Pancreas (tissue), 10 donors: ENCODE measurements around the gene BCLAF1. TPM values are rescaled to one million over a fixed set of nuclear protein-coding genes. Genes with fewer than 3 reads are reported as not detected.

Source experiments
- ATAC-seq, 4 donors: fragments of 200-7000 bp; cut with Tn5 transposase; one replicate each; pipeline versions ENCODE4 v1.8.0 to v1.9.1; 2020; ENCODE audit warnings: mild to moderate bottlenecking in 4 of 4, moderate library complexity in 4 of 4
- DNase-seq, 6 donors: peaks; one replicate each; pipeline ENCODE4 v3.0.0-alpha.2; 2020
- FAIRE-seq: peaks from 2 replicates; lab custom pipeline; 2012; peaks lifted over from hg19 to GRCh38; lab: Jason Lieb, UNC
- H3K27ac ChIP-seq, 4 donors: fragments of 200-600 bp; sonication (generic); 1 replicate in 3 of 4; 2 replicates in 1 of 4; pipeline versions ENCODE4 v1.5.0 to v1.8.0; 2020
- H3K27me3 ChIP-seq, 4 donors: fragments of 200-600 bp; one replicate each; pipeline ENCODE4 v1.8.0; 2021
- H3K36me3 ChIP-seq, 3 donors: fragments of 200-600 bp; sonication (generic) in 1 of 3; one replicate each; pipeline versions ENCODE4 v1.5.0 to v1.8.0; 2020 to 2021
- H3K4me1 ChIP-seq, 3 donors: fragments of 200-600 bp; one replicate each; pipeline ENCODE4 v1.8.0; 2021
- H3K4me3 ChIP-seq, 4 donors: fragments of 200-600 bp; sonication (generic) in 2 of 4; one replicate each; pipeline versions ENCODE4 v1.5.0 to v1.8.0; 2020 to 2021
- H3K9me3 ChIP-seq, 4 donors: fragments of 200-600 bp; one replicate each; pipeline ENCODE4 v1.8.0; 2021
- CTCF ChIP-seq, 4 donors: fragments of 200-600 bp; sonication (generic) in 3 of 4; IDR thresholded peaks; one replicate each; pipeline versions ENCODE4 v1.5.0 to v1.8.0; 2021; ENCODE audit warnings: antibody characterized with exemption in 4 of 4
- WGBS, 2 donors: extraction: QIAGEN DNeasy Blood & Tissue Kit; methylation state at CpG; one replicate each; pipeline ENCODE4 v1.1.7; 2013; 5-methylcytosine and 5-hydroxymethylcytosine counted together
- intact Hi-C, 3 donors: fragments of 100-400 bp; cut with DNase I; formaldehyde crosslinking; loops; one replicate each; pipeline versions ENCODE4 v1.11.1 to v1.14.2; 2022
- polyA plus RNA-seq, 2 donors: library from polyadenylated mRNA; stranded (reverse); fragments of 200-250 nt; gene quantifications; one replicate each; pipeline ENCODE4 v1.2.3, GENCODE V29; 2013
- total RNA-seq, 6 donors: library from RNA; stranded (reverse); fragmentation: NEBNext Ultra II Directional in 4 of 6; extraction: Animal tissue kit (Norgen Biotek cat#: 25700) in 4 of 6; gene quantifications; one replicate each; pipeline versions ENCODE4 v1.2.1 to v1.2.4, GENCODE V29; 2021 to 2023
- donor health status: healthy with polysubstance abuse.
- donor health status: DM: no; HTN: no; CAD: no; lungs with moderate emphysema.
- donor health status: DM: no; HTN: no; CAD: no.
- donor health status: control.
- donor health status: control.
- donor health status: Bipolar disorder and iron deficiency.
- donor health status: DM: yes; HTN: yes; CAD: no.
- donor health status: DM: no; HTN: no; CAD: no.
- donor health status: DM: no; HTN: no; CAD: no.
- donor health status: DM: yes; HTN: yes; CAD: no.

The BCLAF1 gene
- total RNA-seq (10 to 100 TPM; 35.9 to 73.3 (median 53.5) TPM), polyA plus RNA-seq (10 to 100 TPM; 14.5 to 25.7 TPM)

DNA sequence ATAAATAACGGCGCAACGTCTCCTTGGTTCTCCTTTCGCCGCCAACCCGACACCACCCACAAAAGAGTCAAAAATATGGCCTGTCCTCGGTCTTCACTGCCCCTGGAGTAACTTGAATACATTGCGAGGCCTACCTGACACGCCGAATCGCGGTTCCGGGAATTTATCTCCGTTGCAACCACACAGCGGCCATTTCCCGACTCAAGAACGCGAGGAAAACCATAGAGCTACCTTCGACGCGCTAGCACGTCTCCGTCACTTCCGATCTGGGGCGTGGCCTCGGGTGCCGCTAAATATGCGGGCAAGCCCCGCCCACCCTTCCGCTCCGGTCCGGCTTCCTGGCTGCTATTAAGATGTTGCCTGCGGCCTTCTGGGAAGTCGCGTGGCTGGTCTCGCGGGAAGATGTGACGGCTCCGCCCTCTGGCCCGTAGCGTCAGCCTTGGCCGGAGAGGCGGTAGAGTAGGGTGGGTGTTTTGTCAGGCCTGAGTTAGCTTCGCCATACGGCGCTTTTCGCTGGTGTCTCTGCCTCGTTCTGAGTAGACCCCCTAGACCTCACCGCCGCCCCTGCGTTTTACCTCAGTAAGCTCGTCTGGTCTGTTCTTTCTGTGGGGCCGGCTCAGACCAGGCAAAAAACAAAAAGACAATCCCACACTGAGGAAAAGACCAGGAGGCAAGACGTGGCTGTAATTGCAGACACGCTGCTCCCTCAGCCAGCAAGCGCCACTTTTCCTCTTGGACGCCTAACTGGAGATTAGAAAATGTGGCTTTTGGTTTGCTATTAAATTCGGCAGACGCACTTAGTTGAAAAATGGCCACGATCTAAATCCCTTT, at the start of gene BCLAF1:
Gene BCLAF1, minus strand, starts transcription at position 268 of the 831 bp plus-strand sequence. CDS start 9,980 bp downstream, outside the sequence.
- no peaks in the 10 kb centered on the region for H3K9me3 ChIP-seq
- peaks cover 30 to 32% (median 31%) of the 10 kb centered on the region in 3 donors for H3K4me1 ChIP-seq
- WGBS, 2 donors: 0% methylated on average over 60 of the region's 60 CpGs
- FAIRE-seq (peak; percentile 90), DNase-seq (peak; percentile 99 to 100 (median 100)), ATAC-seq (peak; percentile 90 to 95 (median 91))
- H3K4me3 ChIP-seq: peak within 1 kb of the TSS; percentile 83 to 96 (median 88)
- TF ChIP-seq CTCF (IDR thresholded peaks at IDR 0.05): no peak
- intact Hi-C loops: no loop called here
- no peaks in the 10 kb centered on the region for H3K27me3 ChIP-seq
- peak within 1 kb of the TSS; percentile 99 to 100 (median 100) for H3K27ac ChIP-seq
- H3K36me3 ChIP-seq: no peaks in the 10 kb centered on the region

DNA sequence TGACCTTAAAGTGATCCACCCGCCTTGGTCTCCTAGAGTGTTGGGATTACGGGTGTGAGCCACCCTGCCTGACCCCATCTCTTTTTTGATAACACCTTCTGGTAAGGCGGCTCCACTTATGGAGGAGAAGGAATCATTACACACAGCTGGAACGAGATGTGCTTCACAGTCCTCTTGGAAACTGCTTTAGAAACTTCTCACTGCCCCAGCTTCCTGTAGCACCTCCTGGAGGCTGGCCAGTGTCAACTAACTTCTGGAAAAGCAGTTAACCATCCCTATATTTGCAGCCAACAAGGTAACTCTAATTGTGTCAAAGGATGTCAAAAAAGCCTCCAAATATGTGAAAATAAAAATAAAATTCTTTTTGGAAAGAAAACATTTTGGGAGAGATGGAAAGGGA, 48.8 kb upstream of the BCLAF1 start:
- DNase-seq (no peak), FAIRE-seq (no peak), ATAC-seq (peak in 1 of 4 donors; percentile 62)
- H3K4me3 ChIP-seq: no peak overlapping the region
- intact Hi-C loops: no loop called here
- H3K9me3 ChIP-seq: no peaks in the 10 kb centered on the region
- no peaks in the 10 kb centered on the region for H3K27me3 ChIP-seq
- no peak overlapping the region for H3K27ac ChIP-seq
- H3K4me1 ChIP-seq: peaks cover 0 to 6% (median 0%) of the 10 kb centered on the region in 3 donors
- 77% methylated on average over 4 of the region's 4 CpGs for WGBS, 2 donors
- no peaks in the 10 kb centered on the region for H3K36me3 ChIP-seq
- no peak for TF ChIP-seq CTCF (IDR thresholded peaks at IDR 0.05)

GRCh38 chr6:136337606-136338005, 48.0 kb upstream of the BCLAF1 start:
- FAIRE-seq (no peak), DNase-seq (no peak), ATAC-seq (peak in 1 of 4 donors; percentile 28)
- Histone ChIP-seq H3K4me1 (peaks cover 0 to 6% (median 0%) of the 10 kb centered on the region in 3 donors), H3K36me3 (no peaks in the 10 kb centered on the region), H3K9me3 (no peaks in the 10 kb centered on the region), H3K4me3 (no peak overlapping the region), H3K27ac (no peak overlapping the region), H3K27me3 (no peaks in the 10 kb centered on the region)
- TF ChIP-seq CTCF (IDR thresholded peaks at IDR 0.05): no peak
- intact Hi-C loops: no loop called here
- WGBS, 2 donors: 83 to 84% methylated on average over 3 of the region's 3 CpGs

DNA sequence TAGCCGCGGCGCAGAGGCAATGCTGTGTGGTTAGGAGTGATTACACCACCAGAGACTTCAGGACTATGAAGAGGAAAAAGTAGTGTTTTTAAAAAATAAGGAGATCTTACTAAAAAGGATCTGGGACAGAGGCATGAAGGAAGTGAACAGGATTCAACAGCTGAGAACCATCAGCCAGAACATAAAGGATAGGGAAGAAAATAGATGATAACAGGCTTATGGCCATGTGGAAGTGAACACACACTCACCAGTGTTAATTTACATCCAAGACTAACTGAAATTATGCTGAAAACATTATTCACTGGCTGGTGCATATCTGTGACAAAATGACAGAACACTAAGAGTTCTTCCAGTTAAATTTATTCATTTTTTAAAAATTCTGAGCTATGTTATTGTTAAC, 47.5 kb upstream of the BCLAF1 start:
- WGBS, 2 donors: 32 to 40% methylated on average over 3 of the region's 3 CpGs
- no peaks in the 10 kb centered on the region for H3K36me3 ChIP-seq
- ATAC-seq (no peak), DNase-seq (no peak), FAIRE-seq (no peak)
- no peak overlapping the region for H3K4me3 ChIP-seq
- intact Hi-C loops: no loop called here
- peaks cover 0 to 6% (median 0%) of the 10 kb centered on the region in 3 donors for H3K4me1 ChIP-seq
- no peak for TF ChIP-seq CTCF (IDR thresholded peaks at IDR 0.05)
- no peaks in the 10 kb centered on the region for H3K9me3 ChIP-seq
- H3K27ac ChIP-seq: no peak overlapping the region
- H3K27me3 ChIP-seq: no peaks in the 10 kb centered on the region
